Measurements from ENCODE around the gene ADD2.

GRCh38 chr2:70692256-70692655, 75.7 kb downstream of the ADD2 start:
- TF ChIP-seq PPARA (CRISPR knock-in tag; IDR thresholded peaks at IDR 0.05; ENCODE audit: borderline replicate concordance) = no peak
- no peak for TF ChIP-seq OSR1 (CRISPR knock-in tag; IDR thresholded peaks at IDR 0.05)
- TF ChIP-seq ESRRG (CRISPR knock-in tag; IDR thresholded peaks at IDR 0.05) = no peak
- no peak for TF ChIP-seq CREB5 (CRISPR knock-in tag; IDR thresholded peaks at IDR 0.05; ENCODE audit: low read depth)
- no peak for TF ChIP-seq PATZ1 (CRISPR knock-in tag; IDR thresholded peaks at IDR 0.05; ENCODE audit: borderline replicate concordance)
- TF ChIP-seq ZNF8 (CRISPR knock-in tag; IDR thresholded peaks at IDR 0.05) = no peak
- no peak for TF ChIP-seq CSRNP3 (CRISPR knock-in tag; IDR thresholded peaks at IDR 0.05)
- no peak for TF ChIP-seq ARNTL (CRISPR knock-in tag; IDR thresholded peaks at IDR 0.05; ENCODE audit: borderline replicate concordance, low read depth)
- no peak for TF ChIP-seq ISL1 (CRISPR knock-in tag; IDR thresholded peaks at IDR 0.05)

Data from SK-N-SH treated with all-trans-retinoic acid at 6 μM for 48 hours (cell line).